Measurements from ENCODE around the gene APLP2.

APLP2 gene

DNA sequence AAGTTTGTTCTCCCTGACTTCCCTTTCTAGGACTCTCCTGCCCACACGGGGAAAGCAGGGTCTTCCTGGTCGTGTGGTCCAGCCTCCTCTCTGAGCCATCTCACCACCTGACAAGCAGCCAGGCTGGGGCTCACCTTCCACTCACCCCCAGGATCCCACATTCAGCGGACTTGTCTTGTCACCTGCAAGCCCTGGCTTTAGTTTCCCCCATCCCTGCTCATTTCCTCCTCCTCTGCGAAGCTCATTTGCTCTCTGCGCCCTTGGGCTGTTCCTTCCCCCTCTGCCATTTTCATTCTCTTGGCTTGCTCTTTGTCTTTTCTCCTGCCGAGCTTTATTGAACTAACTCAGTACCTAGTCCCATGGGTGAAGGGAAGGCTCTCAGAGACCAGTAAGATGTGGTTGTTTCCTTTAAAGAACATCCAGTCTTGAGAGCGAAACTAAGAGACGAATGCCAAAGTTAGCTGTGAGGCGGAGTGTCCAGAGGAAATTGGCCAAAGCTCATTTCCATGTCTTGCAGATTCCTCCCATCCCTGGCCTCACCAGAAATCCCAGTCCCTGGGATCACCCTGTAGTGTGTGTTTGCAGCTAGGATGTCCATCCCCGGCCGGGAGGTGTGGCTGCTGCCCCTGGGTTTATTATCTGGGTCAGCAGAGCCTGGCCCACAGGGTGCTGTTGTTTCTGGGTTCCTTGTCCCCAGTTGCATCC lies 91.9 kb downstream of the APLP2 start:
- no peak for DNase-seq (ENCODE audit: low spot score)
- TF ChIP-seq, protein P1, sequence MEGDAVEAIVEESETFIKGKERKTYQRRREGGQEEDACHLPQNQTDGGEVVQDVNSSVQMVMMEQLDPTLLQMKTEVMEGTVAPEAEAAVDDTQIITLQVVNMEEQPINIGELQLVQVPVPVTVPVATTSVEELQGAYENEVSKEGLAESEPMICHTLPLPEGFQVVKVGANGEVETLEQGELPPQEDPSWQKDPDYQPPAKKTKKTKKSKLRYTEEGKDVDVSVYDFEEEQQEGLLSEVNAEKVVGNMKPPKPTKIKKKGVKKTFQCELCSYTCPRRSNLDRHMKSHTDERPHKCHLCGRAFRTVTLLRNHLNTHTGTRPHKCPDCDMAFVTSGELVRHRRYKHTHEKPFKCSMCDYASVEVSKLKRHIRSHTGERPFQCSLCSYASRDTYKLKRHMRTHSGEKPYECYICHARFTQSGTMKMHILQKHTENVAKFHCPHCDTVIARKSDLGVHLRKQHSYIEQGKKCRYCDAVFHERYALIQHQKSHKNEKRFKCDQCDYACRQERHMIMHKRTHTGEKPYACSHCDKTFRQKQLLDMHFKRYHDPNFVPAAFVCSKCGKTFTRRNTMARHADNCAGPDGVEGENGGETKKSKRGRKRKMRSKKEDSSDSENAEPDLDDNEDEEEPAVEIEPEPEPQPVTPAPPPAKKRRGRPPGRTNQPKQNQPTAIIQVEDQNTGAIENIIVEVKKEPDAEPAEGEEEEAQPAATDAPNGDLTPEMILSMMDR (IDR thresholded peaks at IDR 0.05; ENCODE audit: extremely low read depth, missing control alignments): no peak

DNA sequence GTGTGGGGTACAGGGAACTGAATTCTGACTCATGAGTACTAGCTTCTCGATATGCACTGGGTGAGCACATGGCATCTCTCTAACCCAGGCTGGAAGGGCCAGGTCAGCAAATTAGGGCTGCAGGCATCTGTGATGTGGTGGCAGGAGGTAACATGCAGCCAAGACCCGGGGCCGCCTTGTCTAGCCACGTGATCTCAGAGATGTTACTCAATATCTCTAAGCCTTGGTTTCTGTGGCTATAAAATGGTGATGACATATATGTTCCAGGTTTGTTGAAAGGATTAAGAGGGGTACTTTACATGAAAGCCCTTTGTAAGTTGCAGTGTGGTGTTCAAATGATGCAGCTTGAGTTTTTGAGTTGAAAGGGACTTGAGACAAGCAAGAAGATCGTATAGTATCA lies 93.0 kb downstream of the APLP2 start:
- no peak for DNase-seq (ENCODE audit: low spot score)
- TF ChIP-seq, protein P1 (IDR thresholded peaks at IDR 0.05; ENCODE audit: extremely low read depth, missing control alignments): no peak

GRCh38 chr11:130163346-130164220 lies 93.9 kb downstream of the APLP2 start:
- TF ChIP-seq, protein P1 (IDR thresholded peaks at IDR 0.05; ENCODE audit: extremely low read depth, missing control alignments): no peak
- DNase-seq (ENCODE audit: low spot score): no peak

DNA sequence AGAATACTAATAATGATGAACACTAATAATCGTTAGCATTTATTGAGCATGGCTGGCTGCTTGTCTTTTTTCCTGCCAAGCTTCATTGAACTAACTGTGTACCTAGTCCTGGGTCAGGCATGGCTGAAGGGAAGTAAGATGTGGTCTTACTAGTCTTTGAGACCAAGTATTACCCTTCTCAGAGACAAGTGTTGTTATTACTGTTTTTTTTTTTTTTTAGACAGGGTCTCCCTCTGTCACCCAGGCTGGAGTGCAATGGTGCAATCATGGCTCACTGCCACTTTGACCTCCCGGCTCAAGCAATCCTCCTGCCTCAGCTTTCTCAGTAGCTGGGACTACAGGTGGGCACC lies 94.5 kb downstream of the APLP2 start:
- no peak for DNase-seq (ENCODE audit: low spot score)
- TF ChIP-seq, protein P1 (IDR thresholded peaks at IDR 0.05; ENCODE audit: extremely low read depth, missing control alignments): no peak

DNA sequence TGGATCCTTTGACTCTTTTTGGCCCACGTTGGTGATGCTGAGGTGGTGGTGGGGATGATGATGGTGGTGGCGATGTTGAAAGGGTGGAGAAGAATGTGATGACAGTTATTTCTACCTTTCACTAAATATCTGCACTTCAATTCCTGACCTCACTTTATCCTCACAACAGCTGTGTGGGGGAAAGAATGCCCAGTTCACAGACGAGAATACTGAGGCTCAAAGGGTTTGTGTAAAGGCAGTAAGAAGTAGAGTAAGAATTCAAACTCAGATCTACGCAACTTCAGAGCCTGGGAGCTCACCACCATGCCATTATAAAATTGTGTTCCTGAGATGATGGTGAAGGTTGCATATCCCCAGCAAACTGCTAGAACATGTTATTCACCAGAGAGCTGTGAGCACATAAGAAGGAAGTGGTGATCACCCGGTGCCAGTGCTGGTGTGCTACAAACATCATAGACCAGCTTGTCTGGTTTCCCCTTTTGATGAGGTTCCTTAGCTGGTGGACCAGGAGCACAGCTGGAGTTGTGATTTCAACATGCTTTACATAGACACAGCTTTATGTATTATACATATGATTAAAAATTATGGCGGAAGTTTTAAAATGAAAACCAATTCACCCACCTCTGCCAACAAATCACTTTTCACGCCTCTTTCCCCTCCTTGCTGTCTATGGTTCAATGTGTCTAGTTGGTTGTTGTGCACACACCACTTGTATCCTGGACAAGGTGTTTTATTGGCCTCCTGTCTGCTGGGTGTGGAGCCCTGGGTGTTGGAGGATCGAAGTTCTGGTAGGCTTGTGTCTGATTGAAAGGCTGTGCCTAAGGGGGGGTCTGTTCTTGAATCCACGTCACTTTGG lies 96.1 kb downstream of the APLP2 start:
- TF ChIP-seq, protein P1 (IDR thresholded peaks at IDR 0.05; ENCODE audit: extremely low read depth, missing control alignments): no peak
- no peak for DNase-seq (ENCODE audit: low spot score)

- TF ChIP-seq, protein P1 (IDR thresholded peaks at IDR 0.05; ENCODE audit: extremely low read depth, missing control alignments): no peak
- DNase-seq (ENCODE audit: low spot score): no peak
These were observed 96.7 kb downstream of the APLP2 start for GRCh38 chr11:130166457-130166784.
